NCI-H526 treated with DMSO at 0.1 percent for 48 hours (cell line): ENCODE results near the gene DDN.

Source experiments
- DNase-seq: peaks from one replicate; lab custom pipeline; 2025; lab: John Stamatoyannopoulos, UW

The DDN gene

DNA sequence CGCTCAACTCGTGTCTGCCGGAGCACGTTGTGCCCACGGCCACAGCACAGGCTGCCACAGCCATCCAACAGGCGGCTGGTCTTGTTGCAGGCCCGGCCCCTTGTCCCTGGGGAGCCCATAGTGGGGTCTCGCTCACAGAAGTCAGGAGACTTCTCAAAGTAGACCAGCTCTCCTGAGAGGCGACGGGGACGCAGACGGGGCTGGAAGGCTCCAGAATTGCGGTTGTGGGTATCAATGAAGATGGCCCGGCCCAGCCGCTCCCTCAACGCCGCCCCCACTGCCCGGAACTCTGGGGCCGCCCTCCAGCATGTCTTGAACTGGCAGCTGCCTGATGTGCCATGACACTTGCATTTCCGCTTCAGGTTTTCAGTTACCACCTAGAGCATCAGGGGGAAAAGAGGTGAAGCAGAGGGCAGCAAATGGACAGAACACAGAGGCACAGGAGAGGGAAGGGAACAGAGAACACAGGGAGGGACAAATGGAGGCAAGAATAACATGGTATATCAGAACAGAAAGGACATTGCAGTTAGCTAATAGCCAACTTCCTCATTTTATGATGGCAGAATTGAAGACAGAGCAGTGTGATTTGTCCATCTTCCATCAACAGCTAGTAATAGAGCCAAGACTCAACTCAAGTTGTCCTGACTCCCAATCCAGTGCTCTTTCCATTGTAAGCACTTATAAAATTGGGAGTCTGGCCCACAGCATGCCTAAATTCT is 32.8 kb downstream of the DDN start:
- no peak for DNase-seq

DNA sequence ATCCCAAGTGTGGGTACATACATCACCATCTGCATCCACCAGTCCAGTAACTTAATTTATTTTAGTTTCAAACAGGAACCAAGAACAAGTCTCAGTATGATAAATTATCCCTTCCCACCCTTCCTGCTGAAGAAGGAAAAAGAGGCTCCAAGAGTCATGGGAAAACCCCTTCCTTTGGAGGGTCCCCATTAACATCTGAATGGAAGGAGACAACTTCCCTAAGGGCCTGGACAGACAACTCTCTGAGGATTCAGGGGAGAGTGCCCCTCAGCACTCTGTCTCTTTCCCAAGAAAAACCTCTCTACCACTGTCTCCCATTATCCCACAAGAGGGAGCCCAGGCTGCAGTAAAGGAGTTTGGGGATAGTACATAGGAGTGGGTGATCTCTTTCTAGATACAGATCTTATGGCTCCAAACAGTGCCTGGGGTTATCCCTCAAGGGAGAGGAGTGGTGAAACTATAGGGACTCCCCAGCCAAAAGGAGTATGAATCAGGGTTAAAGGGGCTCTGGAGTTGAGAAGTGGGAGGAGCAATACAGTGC is 33.8 kb downstream of the DDN start:
- DNase-seq, result no peak

DNA sequence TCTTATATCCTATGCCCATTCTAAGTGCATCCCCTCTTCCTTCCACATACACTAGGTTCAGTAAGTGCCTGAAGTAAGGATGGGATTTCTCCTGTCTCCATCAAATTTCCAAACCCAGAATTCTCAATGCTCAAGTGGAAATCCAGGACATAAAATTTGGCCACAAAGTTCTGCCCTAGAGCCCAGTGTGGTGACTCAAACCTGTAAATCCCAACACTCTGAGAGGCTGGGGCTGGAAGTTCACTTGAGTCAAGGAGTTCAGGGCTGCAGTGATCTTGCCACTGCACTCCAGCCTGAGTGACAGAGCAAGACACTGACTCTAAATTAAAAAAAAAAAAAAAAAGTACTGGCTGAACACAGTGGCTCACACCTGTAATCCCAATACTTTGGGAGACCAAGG is 37.4 kb downstream of the DDN start:
- DNase-seq, result no peak

DNA sequence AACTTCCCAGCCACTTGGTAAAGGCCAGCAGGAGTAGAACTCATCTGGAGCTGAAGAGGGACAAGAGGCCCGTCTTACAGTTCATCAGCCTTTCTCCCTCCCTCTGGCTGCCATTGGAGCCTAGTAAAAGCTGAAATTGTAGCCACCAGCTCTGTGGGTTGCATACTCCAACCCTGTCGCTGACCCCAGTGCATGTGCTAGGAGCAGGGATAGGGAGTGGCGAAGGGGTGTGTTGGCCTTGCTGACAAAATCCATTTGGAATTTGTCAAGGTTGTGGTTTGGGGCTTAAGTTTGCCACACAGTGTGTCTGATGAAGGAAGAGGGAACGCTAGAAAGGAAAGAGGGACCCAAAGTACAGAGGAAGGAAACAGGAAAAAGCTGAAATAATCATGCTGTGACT is 37.8 kb downstream of the DDN start:
- DNase-seq, result no peak

DNA sequence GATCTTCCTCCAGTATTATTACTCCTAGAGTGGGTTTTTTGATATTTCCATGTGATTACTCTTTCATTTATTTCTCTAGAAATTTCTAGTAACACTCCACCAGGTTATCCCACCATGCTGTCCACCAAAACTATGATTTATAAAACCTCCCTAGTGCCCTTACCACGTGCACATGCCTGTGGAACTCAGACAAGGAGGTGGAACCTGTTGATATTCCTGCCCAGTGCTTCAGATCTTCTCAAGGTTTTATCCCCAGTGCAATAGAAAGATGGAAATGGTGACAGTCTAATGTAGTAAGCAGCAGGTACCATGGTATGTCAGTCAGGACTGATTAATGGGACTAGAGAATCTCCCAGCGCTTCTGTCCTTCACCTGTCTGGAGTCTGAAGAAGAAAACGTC is 38.3 kb downstream of the DDN start:
- DNase-seq, result no peak

DNA sequence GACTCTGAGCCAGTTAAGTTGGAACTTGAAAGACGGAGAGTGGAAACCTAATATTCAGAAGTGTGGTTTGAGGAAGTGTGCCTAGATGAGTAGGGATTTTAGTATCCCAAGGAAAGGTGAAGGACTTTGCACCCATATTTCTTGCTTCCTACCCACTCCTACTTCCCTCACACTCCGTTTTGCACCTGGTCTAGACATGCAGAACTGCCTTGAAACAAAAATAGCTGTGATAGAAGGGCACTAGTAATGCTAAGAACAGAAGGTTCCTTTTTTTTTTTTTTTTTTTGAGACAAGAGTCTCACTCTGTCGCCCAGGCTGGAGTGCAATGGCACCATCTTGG is 41.2 kb downstream of the DDN start:
- no peak for DNase-seq

DNA sequence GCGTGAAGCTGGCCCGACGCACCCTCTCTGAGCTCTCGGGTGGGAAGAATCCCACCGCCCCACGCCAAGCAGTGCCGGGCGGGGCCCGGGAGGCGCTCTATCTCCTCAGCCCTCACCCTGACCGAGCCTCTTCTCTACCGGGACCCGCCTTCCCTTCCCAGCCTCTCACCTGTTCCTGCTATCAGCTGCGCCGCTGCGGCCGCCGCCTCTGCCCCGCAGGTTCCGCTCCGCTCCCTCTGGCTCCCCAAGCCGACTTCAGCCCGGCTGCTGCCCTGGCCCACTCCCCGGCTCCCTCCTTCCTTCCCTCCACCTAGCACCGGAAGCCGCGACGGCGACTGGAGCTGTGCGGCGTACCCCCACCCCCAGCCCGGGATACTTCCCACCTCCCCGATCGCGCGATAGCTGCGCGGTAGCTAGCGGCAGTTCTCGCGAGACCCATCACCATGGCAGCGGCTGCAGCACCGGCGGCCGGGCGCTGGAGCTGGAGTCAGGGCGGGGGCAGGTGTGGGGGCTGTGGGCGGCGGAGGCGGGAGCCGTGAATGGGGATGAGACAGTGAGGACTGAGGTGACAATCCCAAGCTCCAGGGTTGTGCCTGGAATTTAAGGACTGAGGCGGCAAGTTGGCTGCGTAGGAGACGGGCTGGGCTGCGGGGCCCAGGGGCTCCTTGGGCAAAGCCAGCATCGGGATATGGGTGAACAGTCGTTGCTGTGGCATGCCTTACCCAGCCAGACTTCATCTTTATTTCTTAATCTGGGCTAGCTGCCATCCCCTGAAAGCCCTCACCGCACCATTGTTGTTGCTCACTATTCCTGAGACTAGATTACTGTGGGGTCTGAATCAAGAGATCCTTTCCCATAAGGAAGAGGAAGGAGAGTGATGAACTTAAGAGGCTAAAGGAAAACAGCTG is 41.8 kb downstream of the DDN start, which contains the start of gene ARF3:
ARF3 (minus strand) TSS at position 347 of the 908 bp plus-strand sequence. CDS start 16,392 bp downstream, outside the sequence.
- DNase-seq, result peak; percentile 90

DNA sequence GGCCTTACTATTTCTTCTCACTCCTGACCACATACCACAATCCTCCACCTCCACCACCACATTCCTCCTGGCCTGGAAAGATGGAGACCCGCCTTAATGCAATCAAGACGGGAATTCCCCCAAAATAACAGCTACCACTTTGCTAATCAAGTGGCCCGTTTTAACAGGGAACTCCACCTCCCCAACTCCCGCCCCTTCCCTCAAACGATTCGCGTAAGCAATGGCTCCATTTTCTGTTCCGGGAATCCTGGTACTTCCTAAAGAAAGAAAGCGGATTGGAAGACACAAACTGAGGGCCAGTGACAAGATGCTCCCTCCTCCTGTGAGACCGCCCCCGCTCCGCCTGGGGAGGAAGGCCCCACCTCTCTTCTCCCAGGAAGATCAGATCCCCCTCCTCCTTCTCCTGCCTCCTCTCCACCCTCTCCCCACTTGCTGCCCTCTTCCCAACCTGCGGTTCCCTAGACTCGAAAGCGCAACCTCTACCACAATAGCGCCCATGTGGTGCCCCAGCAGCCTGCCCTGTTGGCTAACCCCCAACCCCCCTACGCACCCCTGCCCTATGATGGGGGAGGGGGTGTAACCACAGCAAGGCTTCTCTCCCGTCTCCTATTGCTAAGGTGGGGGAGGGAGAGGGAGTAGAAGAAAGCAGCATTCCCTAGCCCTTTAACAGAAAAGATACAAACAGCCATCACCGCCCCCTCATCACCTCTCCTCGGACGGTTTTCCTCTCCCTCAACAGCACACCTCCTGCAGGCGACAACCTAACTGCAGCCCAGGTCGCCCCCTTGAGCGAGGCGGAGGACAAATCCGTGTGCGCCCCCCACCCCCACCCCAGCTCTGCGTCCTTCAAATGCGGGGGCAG is 42.7 kb downstream of the DDN start:
- DNase-seq, result peak; percentile 76

DNA sequence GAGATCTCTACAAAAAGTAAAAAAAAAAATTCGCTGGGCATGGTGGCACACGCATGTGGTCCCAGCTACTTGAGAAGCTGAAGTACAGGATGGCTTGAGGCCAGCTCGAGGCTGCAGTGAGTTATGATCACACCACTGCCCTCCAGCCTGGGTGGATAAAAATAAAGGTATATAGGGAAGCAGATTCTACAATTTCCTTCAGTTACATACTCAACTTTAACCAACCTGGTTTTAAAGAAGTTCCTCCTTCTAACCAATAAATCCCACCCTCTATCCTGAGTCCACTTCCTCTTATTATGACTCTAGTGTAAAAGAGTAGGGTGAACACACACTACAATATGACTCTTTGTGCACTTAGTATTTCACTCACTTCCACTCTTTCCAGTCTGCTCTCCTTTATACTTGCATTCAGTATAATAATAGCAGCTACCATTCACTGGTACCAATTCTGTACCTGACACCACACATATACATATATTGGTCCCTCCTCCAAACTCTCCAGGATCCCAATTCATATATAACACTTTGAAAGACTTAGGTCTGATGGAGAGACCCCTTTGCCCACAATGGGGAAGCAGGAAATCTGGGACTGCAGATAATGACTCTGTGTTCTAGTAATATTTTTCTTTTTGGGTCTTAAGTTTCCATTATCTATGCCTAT is 44.2 kb downstream of the DDN start:
- DNase-seq, result no peak

DNA sequence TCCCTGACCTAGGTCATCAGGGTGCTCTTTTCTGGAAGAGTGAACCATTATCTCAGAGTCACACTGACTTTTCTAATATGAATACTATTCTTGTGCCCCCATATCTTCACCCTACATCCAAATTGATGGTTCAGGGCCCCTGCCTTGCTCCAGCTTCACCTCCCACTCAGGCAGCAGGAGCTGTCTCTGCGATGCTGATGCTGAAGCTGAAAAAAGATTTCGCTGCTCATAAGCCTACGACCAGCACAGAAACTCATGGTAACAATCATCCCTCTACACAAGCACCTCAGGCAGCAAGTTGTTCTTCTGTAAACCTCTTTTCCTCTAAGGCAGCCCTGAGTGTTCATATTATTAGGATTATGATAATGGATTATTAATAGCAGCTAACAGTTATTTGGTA is 45.1 kb downstream of the DDN start:
- no peak for DNase-seq

DNA sequence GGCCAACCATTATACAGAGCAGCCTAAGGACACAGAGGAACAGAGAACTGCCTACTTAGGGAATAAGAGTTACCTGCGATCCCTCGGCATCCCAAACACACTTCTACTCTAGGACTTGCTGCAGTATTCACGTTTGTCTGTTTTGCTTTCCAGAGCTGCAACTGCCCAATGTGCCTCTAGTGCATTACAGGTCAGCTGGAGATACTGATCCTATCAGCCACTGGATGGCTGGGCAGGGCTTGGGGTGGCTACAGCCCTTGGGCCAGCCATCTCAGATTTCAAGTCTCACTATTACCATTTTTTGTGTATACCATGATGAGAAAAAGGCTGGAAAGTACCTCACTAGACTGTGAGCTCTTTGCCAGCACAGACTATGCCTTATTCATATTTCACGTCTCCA is 46.5 kb downstream of the DDN start:
- no peak for DNase-seq

DNA sequence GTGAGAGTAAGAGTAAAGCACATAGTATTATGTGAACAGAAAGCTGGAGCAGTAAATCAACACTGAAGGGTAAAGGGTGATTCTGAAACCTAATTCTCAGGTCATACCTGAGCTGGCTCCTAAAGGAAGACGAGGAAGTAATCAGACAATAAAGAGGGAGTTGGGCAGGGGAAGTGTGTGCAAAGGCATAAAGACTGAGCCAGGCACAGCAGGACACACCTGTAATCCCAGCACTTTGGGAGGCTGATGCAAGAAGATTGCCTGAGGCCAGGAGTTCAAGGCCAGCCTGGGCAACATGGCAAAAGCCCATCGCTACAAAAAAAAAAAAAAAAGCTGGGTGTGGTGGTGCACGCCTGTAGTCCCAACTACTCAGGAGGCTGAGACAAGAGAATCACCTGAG is 51.4 kb downstream of the DDN start:
- no peak for DNase-seq

DNA sequence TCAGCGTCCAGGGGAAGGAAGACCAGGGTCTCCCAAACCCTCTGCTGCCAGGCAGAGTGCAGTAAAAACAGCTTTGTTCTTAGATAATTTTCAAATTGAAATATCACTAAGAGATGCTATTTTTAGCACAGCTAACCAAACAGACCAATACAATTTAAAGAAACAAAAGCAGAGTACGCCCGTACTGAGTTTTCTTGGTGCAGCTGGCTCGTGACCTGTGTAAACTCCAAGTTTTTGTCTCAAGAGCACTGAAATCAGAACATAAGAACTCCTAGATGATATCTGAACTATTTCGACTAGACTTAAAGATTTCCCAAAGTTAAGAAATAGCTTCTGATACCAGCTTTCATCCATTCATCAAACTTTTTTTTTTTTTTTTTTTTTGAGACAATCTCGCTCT is 52.2 kb downstream of the DDN start:
- DNase-seq, result no peak

DNA sequence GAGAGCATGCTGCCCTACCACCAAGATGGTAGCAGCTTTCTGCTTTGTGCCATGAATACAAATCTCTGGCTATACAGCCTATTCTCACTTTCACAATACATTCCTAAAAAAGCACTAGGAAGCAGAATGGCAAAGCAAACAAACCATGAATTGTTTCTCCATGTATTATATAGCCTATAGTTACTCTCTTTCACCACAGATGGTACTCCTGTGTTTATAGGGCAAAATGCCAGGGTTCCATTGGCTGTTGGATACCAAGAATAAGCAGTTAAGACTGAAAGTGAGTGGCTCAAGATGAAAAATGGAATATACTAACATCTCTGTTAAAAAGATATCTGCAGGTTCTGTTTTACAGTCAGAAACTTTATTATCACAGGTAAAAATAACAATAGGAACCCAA is 53.0 kb downstream of the DDN start:
- no peak for DNase-seq
